NCI-H2029 treated with DMSO at 0.1 percent for 48 hours (cell line): ENCODE measurements around the gene CARD10.
A peak's percentile ranks its signal among the peaks of the same experiment; 100 is the strongest.

Source experiments
- DNase-seq: peaks from one replicate; lab custom pipeline; 2025; lab: John Stamatoyannopoulos, UW

Gene CARD10

DNA sequence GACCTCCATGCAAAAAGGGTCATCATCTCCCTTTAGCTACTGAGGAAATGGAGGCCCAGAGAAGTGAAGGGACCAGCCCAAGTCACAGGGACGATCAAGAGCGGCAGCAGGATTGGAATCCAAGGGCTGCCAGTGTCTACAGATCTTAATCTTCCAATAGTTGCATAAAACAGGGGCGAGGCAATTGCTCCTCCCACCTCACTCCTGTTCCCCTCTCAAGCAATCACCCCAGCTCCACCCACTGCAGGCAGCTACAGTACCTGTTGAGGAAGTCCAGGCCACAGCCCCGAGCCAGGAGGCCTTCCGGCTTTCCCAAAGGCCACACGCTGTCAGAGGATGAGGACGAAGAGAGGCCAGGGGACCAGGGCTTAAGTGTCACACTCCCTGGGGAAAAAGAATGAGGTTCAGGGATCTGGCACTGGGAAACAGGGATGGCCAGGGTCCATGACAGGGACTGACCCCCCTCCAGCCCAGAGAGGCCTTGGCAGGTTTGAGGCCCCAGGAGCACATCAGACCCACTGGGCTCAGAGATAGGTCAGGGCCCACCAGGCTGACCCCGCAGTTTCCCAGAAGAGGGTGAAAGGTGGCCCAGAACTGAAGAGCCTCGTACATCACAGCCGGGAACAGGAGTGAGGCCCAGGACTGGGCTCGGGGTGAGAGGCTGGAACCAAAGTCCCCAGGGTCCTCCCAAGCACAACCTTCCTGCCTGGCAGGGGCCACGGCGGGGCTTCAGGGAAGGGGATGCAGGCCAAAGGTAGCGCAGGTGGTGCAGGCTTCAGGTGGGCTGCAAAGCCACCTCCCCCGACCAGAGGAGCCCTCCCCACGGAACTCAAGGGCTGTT is 16.7 kb downstream of the CARD10 start:
- no peak for DNase-seq

GRCh38 chr22:37501610-37502341 is 17.4 kb downstream of the CARD10 start:
- peak; percentile 59 for DNase-seq

- no peak for DNase-seq
Measured at GRCh38 chr22:37500745-37501609, 18.2 kb downstream of the CARD10 start.

- DNase-seq, result no peak
Measured at GRCh38 chr22:37499789-37500540, 19.2 kb downstream of the CARD10 start.

DNA sequence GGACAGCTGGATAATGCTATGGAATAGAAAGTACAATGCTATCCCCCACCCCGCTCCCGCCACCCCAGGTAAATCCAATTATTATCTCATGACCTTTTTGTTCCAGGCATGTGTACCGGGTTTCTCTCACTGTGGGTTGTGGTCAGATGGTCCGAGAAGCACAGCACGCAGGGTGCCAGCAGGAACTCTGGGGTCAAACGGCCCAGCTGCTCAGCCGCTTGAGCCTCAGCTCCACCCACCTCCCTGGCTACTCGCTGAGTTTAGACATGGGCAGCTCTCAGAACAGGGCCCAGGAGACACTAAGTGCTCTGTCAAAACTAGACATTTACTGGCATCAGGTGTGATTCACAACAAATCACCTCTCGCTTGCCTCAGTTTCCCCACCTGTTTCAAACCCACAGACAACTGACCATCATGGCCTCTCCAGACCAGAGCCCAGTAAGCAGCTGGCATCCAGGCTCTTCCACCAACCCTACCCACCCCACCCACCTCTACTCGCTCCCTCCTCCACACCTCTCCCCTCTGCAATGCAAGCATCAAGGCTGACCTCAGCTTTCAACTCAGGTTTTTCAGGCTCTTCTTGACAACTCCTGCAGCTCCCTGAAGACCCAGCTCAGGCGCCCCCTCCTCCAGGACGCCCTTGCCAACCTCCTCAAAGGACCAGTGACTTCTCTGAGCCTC is 20.0 kb downstream of the CARD10 start:
- no peak for DNase-seq

GRCh38 chr22:37498289-37498909 is 20.8 kb downstream of the CARD10 start:
- DNase-seq, result no peak

DNA sequence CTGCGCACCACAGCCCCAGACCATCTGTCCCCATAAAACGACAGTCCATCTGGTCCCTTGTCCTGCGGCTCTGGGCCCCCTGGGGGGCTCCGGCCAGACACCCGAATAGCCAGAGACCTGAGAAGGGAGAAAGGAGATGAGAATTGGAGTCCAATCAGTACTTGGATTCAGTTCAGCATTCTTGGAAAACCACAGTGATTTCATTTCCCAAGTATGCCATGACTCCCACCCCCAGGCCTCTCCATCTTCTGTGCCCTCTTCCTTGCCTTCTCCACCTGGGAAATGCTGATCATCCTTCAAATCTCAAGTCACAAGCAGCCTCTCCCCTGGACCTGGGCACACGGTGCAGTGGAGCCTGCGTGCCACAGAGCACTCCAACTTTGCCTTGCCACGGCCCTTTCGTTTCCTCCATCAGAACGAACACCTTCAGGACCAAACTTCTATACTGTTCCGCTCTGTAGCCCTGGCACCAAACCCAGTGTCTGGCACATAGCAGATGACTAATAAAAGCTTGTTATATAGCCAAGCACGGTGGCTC is 22.1 kb downstream of the CARD10 start:
- DNase-seq, result no peak

DNA sequence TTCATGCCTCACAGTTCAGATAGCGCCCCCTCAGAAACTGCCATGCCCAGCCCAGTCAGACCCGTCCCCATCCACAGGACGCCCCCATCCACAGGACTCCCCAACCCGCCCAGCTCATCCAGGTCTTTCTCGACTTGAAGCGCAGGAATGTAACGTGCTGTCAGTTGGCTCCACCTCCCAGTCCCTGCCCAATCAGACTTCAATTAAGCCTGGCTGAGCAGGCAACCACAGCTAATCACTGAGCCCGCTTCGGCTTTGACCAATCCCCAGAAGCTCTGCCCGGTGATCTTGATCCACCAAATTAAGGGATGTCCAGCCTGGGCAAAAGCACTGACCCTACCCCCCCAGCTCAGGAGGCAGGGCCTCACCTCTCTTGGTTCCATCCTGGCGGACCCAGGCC is 22.6 kb downstream of the CARD10 start:
- DNase-seq, result no peak

DNA sequence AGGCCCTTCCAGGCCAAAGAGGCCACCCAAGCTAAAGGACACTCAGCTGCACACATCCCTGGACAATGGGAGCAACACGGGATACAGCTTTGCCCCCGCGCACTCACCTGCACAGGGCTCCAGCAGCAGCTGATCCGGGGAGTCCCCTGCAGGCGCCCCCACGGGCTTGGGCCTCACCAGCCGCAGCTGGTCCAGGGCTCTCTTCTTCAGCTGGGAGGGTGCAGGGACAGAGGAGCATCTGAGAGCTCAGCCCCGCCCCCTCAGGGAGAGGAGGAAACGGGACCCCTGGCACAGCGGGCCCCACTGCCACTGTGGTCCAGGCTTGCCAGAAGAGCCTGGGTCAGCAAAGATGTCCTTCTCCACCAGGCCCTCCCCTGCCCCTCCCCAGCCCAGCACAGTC is 25.2 kb downstream of the CARD10 start:
- no peak for DNase-seq

- DNase-seq, result no peak
Measured at GRCh38 chr22:37492428-37493344, 26.5 kb downstream of the CARD10 start.

DNA sequence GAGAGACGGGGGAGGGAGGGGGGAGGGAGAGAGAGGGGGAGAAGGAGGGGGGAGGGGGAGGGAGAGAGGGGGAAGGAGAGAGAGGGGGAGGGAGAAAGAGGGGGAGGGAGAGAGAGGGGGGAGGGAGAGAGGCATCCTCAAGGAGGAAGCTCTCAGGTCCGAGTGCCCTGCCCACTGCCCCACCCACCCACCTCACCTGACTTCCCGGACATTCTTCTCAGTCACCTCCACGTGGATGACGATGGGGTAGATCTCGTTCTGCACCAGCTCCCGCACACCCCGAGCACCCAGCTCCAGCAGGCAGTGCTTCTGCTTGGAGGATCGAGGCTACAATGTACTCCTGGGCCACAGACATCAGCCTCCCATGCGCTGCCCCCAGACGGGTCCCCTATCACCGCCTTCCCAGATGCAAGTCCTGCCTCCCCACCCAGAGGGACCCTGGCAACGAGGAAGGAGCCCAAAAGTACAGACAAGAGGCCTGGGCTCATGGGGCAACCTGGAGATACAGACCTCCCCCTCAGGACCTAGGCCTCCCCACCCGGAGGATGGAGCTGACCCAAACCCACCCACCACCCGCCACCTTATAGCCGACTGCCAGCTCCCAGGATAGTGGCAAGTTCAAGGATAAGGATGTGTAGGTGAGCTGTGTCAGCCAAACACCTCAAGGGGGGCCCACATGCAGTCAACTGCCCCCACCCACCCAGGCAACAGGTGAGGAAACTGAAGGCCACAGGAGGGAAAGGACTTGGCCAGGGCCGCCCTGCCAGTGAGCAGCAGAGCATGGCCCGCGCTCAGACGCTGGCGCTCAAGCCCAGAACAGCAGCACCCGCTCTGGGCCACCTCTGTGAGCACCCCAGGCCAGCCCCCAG is 27.4 kb downstream of the CARD10 start:
- DNase-seq, result no peak

- DNase-seq, result no peak
Measured at GRCh38 chr22:37491106-37491505, 28.1 kb downstream of the CARD10 start.

GRCh38 chr22:37489983-37490382 is 29.2 kb downstream of the CARD10 start:
- no peak for DNase-seq

DNA sequence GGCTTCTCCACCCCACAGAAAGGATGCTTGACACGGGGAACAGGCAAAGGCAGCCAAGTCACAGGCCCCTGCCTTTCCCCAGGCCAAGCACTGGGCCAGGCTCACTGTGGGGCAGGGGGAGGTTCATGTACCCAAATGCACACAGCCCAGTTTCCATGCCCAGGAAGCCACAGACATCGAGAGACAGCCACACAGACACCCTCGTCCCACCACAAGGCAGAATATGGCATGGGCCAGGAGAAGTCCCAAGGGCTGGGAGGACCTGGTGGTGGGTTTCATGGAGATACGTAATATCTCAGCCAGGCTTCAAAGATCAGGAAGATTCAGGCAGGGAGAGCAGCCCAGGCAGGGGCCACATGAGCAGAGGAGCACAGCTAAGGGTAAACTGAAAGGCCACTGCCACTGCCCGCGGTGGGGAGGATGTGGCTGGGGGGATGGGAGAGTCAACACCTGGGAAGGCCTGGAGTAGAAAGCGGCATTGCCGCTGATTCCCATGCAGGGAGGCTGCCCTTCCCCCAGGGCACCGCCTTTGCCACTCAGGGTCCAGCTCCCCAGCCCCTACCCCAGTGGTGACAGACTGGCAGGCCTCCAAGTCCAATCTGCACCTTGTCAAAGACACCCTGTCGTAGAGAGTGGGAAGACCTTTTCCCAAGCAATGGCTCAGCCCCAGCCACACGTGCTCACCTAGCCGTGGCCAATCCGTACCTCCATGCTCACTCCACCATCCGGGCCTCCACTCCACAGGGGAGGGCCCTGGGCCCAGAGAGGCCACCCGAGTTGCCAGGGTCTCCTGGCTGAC is 30.7 kb downstream of the CARD10 start:
- no peak for DNase-seq

GRCh38 chr22:37487571-37487970 is 31.6 kb downstream of the CARD10 start:
- no peak for DNase-seq

- DNase-seq, result no peak
Measured at GRCh38 chr22:37487129-37487528, 32.1 kb downstream of the CARD10 start.

DNA sequence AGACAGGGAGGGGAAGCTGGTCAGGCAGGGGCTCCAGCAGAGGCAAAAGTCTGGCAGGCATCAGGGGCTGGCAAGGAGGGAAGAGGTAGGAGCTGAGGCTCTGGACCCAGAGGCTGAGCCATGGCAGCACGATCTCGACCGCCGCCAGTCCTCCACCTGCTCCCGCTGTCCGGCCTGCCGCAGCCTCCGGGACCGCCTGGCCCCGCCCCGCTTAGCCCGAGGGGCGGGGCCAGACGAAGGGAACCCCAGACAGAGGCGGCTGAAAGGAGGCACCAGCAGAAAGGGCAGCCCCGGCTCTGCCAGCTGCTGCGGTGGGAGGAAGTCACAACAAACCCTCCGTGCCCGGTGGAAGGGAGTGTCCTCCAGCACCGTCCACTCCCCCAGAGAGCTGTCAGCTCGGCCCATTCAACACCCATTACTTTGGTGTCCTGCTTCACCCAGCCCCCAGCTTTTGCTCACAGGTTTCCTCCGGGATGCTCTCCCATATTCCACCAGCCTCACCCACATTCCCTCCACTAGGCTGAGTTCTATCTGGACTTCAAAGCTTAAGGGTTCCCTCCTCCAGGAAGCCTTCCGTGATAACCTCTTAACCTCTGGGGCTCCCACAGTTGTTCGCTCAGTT is 32.9 kb downstream of the CARD10 start, which contains the start of gene MFNG:
TSS of gene MFNG (minus strand) at position 161 of the 622 bp plus-strand sequence. CDS start 207 bp downstream, outside the sequence.
- DNase-seq, result no peak
